Adrenal gland (tissue), 5 donors: ENCODE data around the gene PIEZO2.

Experiments
- POLR2A ChIP-seq, 2 donors: fragments of 450-650 bp; IDR thresholded peaks; one replicate each; pipeline ENCODE4 v1.6.1; 2017; ENCODE audit warnings: antibody characterized with exemption in 2 of 2, mild to moderate bottlenecking in 2 of 2, moderate library complexity in 1 of 2
- TF ChIP-seq, protein P1 (sequence below), 6 experiments: fragments of 450-650 bp in 4 of 6; fragments of 200-600 bp in 2 of 6; sonication (generic) in 1 of 6; IDR thresholded peaks; 1 replicate in 5 of 6; 2 replicates in 1 of 6; pipeline versions ENCODE4 v1.5.1 to v1.8.0; 2016 to 2021; ENCODE audit warnings: antibody characterized with exemption in 6 of 6, mild to moderate bottlenecking in 2 of 6, moderate library complexity in 1 of 6
- donor health status: DM: no; HTN: no; CAD: no.

DNA sequence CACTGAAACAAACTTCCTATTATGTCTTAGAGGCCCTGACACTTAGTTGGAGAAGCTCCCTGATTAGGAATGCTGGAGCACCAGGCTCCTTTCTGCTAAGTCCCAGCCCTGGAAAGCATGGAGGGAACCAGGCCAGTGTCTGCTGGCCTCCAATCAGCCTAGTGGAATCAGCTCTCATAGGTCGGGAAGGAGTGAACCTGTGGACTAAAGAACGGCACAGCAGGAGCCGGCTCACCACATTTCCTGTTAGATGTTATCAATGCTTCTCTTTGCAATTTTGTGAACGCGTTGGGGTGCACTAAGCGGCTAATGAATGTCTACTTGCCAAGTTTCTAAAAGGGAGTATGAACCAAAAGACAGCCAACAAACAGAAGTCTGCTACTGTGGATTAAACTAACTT, 326.9 kb downstream of the PIEZO2 start:
- TF ChIP-seq, protein P1, sequence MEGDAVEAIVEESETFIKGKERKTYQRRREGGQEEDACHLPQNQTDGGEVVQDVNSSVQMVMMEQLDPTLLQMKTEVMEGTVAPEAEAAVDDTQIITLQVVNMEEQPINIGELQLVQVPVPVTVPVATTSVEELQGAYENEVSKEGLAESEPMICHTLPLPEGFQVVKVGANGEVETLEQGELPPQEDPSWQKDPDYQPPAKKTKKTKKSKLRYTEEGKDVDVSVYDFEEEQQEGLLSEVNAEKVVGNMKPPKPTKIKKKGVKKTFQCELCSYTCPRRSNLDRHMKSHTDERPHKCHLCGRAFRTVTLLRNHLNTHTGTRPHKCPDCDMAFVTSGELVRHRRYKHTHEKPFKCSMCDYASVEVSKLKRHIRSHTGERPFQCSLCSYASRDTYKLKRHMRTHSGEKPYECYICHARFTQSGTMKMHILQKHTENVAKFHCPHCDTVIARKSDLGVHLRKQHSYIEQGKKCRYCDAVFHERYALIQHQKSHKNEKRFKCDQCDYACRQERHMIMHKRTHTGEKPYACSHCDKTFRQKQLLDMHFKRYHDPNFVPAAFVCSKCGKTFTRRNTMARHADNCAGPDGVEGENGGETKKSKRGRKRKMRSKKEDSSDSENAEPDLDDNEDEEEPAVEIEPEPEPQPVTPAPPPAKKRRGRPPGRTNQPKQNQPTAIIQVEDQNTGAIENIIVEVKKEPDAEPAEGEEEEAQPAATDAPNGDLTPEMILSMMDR (IDR thresholded peaks at IDR 0.05) = no peak
- TF ChIP-seq POLR2A (IDR thresholded peaks at IDR 0.05) = no peak
